GM10266 (cell line): Measurements from ENCODE around the gene IGF2BP2.
A peak's percentile ranks its signal among the peaks of the same experiment; 100 is the strongest.

Experiments
- DNase-seq: peaks from one replicate; pipeline ENCODE4 v3.0.0; 2012; ENCODE audit errors: extremely low spot score
- TF ChIP-seq, protein P1 (sequence below): IDR thresholded peaks from 2 replicates; pipeline ENCODE4 v1.5.1; 2012; ENCODE audit warnings: mild to moderate bottlenecking, low read depth; ENCODE audit not compliant: control insufficient read depth, insufficient read depth; ENCODE audit errors: missing control alignments

IGF2BP2 gene

DNA sequence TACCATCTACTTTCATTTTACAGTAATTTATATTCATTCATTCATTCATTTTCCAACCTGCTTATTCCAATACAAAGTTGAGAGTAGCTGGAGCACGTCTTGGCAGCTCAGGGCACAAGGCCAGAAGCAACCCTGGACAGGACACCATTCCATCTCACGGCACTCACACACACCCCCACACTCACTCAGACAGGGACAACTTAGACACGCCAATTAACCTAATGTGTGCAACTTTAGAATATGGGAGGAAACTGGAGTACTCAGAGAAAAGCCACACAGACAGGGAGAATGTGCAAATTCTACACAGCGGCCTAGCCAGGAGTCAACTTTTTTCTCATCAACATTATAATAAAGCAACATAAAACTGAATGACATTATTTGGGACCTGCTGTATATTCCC is 46.7 kb downstream of the IGF2BP2 start:
- DNase-seq: no peak
- TF ChIP-seq, protein P1, sequence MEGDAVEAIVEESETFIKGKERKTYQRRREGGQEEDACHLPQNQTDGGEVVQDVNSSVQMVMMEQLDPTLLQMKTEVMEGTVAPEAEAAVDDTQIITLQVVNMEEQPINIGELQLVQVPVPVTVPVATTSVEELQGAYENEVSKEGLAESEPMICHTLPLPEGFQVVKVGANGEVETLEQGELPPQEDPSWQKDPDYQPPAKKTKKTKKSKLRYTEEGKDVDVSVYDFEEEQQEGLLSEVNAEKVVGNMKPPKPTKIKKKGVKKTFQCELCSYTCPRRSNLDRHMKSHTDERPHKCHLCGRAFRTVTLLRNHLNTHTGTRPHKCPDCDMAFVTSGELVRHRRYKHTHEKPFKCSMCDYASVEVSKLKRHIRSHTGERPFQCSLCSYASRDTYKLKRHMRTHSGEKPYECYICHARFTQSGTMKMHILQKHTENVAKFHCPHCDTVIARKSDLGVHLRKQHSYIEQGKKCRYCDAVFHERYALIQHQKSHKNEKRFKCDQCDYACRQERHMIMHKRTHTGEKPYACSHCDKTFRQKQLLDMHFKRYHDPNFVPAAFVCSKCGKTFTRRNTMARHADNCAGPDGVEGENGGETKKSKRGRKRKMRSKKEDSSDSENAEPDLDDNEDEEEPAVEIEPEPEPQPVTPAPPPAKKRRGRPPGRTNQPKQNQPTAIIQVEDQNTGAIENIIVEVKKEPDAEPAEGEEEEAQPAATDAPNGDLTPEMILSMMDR: no peak

DNA sequence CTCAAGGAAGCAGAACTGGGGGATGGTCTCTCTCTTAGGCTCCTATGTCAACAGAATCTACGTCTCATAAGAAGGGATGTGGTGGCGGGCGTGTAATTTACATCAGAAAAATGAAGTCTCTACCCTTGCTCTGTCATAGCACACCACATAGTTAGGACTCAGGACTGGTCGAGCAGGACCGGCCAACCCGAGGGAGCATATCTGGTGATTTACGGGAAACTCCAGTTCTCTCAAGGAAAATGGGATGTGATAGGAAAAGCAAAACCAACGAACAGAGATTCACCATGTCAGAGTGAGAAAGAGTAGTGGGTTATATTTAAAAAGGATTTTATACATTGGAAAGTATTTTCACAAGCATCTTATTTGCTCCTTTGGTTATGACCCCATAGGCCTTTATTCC is 54.7 kb downstream of the IGF2BP2 start:
- TF ChIP-seq, protein P1: no peak

DNA sequence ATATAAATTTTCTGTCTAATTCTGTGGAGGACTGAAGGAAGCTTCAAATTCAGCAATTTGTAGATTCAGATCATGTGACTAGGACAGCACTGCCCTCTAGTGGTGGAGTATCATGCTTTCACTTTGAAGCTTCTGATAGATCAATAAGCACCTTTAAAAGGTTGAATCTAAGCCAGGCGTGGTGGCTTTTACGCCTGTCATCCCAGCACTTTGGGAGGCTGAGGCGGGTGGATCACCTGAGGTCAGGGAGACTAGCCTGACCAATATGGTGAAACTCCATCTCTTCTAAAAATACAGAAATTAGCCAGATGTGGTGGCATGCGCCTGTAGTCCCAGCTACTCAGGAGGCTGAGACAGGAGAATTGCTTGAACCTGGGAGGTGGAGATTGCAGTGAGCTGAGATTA is 56.3 kb downstream of the IGF2BP2 start:
- TF ChIP-seq, protein P1: peak; percentile 91
- peak; percentile 63 for DNase-seq

More for the DNA sequence above, 54.7 kb downstream of the IGF2BP2 start:
- DNase-seq: no peak

DNA sequence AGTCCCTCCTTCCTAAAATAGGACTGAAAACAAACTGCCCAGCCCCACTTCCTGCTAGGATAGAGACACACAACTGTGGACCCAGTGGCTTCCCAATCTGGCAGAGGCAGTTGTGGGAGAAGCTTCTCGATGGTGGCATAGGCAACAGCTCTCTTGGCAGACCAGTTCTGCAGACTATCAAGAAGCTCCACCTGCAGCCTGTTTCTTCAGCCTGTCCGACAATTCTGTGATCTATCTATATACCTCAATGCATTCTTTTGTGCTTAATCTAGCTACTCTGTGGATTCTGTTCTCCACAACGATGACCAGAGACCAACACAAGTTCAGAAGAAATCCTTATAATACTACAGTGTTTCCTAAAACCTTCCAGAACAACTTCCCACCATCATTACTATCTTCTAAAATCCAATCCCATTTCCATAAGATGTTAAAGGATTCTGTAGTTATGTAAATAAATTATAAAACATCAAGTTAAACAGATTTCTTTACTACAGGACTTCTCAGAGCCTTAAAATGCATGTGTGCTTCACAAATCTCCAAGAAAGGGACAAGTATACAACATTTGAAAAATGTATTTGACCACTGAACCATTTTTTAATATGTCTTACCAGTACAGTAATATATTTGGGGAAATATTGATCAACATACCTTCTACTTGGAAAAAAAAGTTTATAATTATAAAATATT is 57.7 kb downstream of the IGF2BP2 start:
- no peak for DNase-seq
- TF ChIP-seq, protein P1: no peak

DNA sequence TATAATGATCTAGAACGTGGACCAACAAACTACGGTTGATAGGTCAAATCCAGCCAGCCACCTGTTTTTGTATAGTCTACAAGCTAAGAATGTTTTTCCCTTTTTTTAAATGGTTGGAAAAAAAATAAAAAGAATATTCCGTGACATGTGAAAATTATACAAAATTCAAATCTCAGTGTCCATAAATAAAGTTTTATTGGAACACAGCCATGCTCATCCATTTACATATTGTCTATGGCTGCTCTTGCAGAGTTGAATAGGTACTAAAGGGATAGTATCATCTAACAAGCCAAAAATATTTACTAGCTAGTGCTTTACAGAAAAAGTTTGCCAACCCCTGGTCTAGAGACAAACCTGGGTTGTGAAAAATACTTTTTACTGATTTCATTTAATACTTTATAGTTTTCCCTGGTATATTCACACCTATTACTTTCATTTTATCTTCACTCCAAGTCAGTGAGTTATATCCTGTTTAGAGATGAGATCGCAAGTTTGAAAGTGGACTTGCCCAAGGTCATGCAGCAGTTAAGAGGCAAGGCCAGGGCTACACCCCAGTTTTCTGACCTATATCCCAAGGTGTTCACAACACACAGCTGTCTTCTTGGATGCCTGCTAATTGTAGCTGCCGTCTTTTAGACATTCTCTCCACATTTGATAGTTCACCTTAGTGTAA is 58.4 kb downstream of the IGF2BP2 start:
- TF ChIP-seq, protein P1: no peak
- no peak for DNase-seq

DNA sequence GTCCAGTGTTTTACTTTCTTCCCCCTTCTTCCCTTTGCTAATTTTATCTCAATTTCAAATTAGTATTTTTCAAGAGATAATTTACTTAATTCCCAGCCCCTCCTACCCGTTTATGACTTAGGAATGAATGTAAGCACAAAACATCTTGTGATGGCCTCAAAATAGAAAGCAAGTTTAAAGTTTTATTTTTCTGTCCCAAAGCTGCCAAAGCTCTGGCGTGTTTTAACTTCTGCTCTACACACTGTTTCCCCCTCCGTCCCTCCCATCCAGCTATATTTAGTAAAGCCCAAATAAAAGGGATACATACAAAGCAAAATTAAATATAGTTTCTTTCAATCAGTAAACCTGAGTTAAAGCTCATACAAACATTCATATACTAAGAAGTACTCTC is 59.9 kb downstream of the IGF2BP2 start:
- TF ChIP-seq, protein P1: no peak
- no peak for DNase-seq
